ENCODE data around the gene SPARC.

DNA sequence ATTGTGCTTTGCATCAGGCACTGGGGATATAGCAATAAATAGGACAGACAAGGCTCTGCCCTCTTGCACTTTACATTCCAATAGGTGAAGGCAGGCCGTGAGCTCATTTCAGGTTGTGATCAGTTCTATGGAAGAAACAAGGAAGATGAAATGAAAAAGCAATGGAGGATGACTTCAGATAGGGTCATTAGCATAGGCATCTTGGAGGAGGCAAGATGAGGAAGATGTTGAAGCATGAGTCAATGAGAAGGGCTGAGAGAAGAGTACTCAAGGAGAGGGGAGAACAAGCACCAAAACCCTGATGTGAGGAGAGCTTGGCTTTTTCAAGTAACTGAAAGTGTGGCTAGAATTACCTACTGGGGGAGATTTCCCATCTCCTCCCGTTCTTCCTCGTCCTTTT, 5.0 kb upstream of the SPARC start:
- TF ChIP-seq, protein P1, sequence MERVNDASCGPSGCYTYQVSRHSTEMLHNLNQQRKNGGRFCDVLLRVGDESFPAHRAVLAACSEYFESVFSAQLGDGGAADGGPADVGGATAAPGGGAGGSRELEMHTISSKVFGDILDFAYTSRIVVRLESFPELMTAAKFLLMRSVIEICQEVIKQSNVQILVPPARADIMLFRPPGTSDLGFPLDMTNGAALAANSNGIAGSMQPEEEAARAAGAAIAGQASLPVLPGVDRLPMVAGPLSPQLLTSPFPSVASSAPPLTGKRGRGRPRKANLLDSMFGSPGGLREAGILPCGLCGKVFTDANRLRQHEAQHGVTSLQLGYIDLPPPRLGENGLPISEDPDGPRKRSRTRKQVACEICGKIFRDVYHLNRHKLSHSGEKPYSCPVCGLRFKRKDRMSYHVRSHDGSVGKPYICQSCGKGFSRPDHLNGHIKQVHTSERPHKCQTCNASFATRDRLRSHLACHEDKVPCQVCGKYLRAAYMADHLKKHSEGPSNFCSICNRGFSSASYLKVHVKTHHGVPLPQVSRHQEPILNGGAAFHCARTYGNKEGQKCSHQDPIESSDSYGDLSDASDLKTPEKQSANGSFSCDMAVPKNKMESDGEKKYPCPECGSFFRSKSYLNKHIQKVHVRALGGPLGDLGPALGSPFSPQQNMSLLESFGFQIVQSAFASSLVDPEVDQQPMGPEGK (CRISPR knock-in tag; IDR thresholded peaks at IDR 0.05; ENCODE audit: borderline replicate concordance): no peak
- TF ChIP-seq, protein P2, sequence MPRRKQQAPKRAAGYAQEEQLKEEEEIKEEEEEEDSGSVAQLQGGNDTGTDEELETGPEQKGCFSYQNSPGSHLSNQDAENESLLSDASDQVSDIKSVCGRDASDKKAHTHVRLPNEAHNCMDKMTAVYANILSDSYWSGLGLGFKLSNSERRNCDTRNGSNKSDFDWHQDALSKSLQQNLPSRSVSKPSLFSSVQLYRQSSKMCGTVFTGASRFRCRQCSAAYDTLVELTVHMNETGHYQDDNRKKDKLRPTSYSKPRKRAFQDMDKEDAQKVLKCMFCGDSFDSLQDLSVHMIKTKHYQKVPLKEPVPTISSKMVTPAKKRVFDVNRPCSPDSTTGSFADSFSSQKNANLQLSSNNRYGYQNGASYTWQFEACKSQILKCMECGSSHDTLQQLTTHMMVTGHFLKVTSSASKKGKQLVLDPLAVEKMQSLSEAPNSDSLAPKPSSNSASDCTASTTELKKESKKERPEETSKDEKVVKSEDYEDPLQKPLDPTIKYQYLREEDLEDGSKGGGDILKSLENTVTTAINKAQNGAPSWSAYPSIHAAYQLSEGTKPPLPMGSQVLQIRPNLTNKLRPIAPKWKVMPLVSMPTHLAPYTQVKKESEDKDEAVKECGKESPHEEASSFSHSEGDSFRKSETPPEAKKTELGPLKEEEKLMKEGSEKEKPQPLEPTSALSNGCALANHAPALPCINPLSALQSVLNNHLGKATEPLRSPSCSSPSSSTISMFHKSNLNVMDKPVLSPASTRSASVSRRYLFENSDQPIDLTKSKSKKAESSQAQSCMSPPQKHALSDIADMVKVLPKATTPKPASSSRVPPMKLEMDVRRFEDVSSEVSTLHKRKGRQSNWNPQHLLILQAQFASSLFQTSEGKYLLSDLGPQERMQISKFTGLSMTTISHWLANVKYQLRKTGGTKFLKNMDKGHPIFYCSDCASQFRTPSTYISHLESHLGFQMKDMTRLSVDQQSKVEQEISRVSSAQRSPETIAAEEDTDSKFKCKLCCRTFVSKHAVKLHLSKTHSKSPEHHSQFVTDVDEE (CRISPR knock-in tag; IDR thresholded peaks at IDR 0.05): no peak
- TF ChIP-seq ZFP3 (CRISPR knock-in tag; IDR thresholded peaks at IDR 0.05): no peak
- no peak for TF ChIP-seq ZFP30 (CRISPR knock-in tag; IDR thresholded peaks at IDR 0.05)
- TF ChIP-seq TCF4 (CRISPR knock-in tag; IDR thresholded peaks at IDR 0.05; ENCODE audit: borderline replicate concordance): no peak
- TF ChIP-seq, protein P3, sequence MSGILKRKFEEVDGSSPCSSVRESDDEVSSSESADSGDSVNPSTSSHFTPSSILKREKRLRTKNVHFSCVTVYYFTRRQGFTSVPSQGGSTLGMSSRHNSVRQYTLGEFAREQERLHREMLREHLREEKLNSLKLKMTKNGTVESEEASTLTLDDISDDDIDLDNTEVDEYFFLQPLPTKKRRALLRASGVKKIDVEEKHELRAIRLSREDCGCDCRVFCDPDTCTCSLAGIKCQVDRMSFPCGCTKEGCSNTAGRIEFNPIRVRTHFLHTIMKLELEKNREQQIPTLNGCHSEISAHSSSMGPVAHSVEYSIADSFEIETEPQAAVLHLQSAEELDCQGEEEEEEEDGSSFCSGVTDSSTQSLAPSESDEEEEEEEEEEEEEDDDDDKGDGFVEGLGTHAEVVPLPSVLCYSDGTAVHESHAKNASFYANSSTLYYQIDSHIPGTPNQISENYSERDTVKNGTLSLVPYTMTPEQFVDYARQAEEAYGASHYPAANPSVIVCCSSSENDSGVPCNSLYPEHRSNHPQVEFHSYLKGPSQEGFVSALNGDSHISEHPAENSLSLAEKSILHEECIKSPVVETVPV (CRISPR knock-in tag; IDR thresholded peaks at IDR 0.05): no peak
- TF ChIP-seq PPARA (CRISPR knock-in tag; IDR thresholded peaks at IDR 0.05; ENCODE audit: borderline replicate concordance): no peak
- TF ChIP-seq ZNF565 (CRISPR knock-in tag; conservative IDR thresholded peaks at IDR 0.05; ENCODE audit: low read depth): no peak
- TF ChIP-seq ZNF8 (CRISPR knock-in tag; IDR thresholded peaks at IDR 0.05): no peak
- TF ChIP-seq TOX (CRISPR knock-in tag; IDR thresholded peaks at IDR 0.05; ENCODE audit: borderline replicate concordance): no peak
- no peak for TF ChIP-seq ISL1 (CRISPR knock-in tag; IDR thresholded peaks at IDR 0.05)
